Skeletal muscle cell (primary cell): ENCODE results near the gene IL22RA1.

Experiments used
- DNase-seq: peaks from one replicate; pipeline ENCODE4 v3.0.0-alpha.2; 2010; ENCODE audit warnings: low read depth
- H3K4me3 ChIP-seq: 2 replicates; pipeline ENCODE4 v1.5.1; 2011; ENCODE audit warnings: low read depth, mild to moderate bottlenecking, control low read depth, low read length, moderate library complexity

The IL22RA1 gene

DNA sequence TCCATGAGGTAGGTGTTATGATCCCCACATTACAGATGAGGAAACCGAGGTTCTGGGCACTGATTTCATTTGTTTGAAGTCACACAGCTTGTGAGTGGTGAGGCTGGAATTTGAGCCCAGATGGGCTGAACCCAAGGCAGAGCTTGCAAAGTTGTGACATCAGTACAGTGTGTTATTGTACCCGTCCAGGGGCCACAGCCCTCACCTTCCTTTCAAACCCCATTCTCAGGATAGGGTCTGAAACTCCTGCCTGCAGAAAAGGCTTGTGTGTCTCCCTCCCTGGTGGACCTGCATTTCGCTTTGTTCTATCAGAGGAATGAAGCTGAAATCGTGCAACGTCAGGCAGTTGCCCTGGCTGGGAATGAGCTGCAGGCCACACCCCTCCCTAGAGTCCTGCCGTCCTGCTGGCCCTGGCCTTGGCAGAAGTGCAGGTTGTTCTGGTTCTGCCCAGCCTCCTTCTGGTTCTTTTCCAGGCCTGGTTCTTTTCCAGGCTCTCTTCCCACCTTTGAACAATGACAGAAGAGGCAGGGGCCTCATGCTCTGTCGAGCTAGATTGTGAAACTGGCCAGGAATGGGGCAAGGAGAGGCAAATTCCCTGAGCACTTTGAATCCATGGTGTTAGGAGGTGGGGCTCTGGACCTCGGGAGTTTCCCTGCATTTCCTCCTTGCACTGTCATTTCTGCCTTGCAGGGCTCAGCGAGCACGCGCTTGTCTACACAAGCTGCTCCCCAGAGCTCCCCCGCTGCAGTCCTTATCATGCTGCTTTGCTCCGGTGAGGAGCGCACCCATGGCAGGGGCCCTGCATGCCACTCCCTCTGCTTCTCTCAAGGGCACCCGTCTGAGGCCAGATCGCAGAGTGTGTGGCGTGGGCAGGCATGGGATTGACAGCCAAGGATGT lies 22.8 kb downstream of the IL22RA1 start:
- no peak overlapping the region for H3K4me3 ChIP-seq
- no peak for DNase-seq

DNA sequence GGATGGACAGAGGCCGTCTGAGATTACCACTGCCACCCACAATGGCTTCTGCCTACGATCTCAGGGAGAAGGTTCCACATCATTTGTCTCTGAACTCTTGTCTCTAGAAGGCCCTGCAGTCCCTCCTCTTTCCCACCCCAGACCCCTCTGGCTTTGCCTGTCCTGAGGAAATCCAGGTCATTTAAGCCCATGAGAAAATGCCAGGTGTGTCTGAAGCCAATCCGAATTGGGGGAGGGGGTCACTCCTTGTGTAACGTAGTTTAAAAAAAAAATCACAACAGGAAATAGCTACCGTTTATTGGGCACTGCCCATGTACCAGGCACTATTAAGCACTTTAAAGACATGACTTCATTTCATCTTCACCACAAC lies 23.5 kb downstream of the IL22RA1 start:
- no peak for DNase-seq
- H3K4me3 ChIP-seq: no peak overlapping the region

DNA sequence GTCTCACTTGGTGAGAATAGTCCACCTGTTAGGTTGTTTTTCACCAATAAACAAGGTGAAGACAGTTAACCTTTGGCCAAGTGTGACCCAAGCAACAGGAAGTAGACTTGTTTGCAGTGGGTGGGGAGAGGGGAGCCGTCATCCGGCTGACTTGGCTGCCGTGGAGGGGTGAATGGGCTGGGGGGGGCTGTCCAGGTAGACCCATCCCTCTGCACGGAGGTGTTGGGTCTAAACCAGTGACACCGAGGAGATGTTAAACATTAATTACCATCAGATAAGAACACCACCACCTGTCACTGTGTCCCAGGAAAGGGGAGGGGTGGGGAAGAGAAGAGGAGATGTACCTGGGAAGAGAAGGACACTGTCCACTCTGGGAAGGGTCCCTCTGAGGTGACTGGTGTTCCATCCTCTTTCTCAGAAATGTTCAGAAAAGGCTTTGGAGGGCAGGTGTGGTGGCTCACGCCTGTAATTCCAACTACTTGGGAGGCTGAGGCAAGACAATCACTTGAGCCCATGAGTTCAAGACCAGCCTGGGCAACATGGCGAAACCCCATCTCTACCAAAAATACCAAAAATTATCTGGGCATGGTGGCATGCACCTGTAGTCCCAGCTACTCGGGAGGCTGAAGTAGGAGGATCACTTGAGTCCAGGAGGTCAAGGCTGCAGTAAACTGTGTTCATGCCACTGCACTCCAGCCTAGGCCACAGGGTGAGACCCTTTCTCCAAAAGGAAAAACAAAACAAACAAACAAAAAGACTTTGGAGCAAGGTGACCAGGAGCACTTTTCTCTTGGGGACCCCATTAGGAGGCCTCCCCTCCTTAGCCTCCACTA lies 24.3 kb downstream of the IL22RA1 start:
- DNase-seq: no peak
- no peak overlapping the region for H3K4me3 ChIP-seq

DNA sequence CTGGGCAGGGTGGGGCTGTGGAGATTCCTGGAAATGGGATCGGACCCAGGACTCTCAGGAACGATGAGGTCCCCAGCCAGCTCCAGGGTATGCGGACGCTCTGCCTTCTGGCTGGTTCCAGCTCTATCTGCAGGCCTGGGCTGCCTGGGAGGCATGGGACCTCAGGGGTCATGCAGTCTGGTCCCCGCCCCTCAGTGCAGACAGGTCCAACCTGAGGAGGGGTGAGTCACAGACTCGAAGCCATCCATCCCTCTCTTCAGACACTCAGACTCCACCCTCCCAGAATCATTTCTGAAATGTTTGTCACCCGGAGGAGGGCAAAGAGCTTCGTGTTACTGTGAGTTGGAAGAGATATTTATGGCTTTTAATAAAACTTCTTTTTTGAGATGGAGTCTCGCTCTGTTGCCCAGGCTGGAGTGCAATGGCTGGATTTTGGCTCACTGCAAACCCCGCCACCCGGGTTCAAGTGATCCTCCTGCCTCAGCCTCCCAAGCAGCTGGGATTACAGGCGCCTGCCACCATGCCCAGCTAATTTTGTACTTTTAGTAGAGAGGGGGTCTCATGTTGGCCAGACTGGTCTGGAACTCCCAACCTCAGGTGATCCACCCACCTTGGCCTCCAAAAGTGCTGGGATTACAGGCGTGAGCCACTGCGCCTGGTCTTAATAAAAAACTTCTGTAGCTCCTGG lies 25.1 kb downstream of the IL22RA1 start:
- H3K4me3 ChIP-seq: no peak overlapping the region
- no peak for DNase-seq

DNA sequence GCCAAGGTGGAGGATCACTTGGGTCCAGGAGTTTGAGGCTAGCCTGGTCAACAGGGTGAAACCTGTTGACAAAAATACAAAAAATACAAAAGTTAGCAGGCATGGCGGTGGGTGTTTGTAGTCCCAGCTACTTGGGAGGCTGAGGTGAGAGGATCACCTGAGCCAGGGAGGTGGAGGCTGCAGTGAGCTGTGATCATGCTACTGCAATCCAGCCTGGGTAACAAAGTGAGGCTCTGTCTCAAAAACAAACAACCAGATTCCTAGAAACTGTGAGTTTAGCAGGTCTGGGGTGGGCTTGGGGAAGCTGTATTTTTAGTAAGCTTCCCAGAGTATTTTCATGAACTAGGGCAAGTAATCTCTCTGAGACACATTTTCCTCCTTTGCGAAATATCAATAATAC lies 25.8 kb downstream of the IL22RA1 start:
- DNase-seq: no peak
- H3K4me3 ChIP-seq: no peak overlapping the region

DNA sequence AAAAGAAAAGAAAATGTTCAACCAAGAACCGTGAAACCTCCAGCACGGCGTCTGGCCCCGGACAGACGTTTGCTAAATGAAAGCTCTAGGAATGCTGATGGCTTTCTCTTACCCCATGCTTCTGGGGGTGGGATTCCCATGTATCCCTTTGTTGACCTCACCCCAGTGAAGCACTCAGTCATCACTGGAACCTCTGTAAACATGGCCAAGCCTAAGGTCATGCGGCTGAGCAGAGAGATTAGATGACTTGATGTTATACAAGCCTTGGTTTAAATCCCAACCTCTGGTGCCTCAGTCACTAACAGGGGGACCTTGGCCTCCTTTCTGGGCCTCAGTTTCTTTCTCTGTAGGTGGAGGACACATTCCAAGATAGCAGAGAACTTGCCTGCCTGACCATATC lies 28.2 kb downstream of the IL22RA1 start:
- no peak for DNase-seq
- H3K4me3 ChIP-seq: no peak overlapping the region

DNA sequence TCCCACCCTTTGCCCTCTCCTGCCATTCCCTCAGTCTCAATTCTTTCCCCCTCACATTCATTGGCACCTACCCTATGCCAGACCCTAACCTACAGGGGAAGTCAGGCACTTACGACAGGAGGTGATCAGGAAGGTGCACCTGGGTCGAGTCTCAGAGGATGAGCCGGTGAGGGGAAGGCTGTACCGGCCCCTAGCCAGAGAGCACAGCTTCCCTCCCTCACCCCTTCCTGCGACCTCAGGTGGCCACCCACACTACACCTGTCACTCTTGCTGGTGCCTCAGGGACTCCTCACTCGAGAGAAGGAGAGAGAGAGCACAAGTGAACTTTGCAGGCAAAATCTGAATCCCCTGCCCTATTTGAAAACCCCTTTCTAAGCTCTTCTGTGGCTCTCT lies 29.3 kb downstream of the IL22RA1 start:
- no peak overlapping the region for H3K4me3 ChIP-seq
- no peak for DNase-seq

DNA sequence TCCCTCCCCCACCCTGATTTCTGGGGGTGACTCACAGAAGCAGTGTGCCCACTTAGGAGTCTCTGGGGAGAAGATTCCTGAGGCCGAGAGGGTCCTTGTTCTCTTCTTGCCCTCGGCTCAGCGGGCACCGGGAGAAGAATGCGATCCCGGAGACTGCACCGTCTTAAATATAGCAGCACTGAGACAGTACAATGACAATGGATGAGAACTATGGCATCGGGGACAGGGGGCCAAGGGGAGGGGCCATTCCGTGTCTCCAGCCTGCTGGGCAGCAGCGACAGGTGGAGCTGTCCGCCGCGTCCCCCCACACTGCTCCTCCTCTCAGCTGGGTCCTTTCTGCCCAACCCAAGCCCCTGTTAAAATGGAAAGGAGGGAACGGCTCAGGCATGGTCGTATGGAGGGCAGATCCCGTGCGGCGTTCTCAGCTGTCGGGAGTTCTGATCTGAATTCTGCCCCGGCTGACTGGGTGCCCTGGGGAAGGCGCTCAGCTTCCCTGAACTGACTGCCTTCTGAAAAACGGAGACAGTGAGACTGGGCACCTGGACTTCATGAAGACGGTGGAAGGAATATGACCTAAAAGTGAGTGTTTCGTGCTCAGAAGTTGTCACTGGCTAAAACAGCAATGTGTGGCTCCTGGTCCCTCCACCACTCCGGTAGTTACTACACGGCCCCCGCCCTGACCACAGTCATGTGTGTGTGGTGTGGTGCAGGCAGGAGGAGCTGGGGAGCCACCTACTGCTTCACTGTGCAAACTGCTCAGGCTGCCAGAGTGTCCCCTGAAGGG lies 30.8 kb downstream of the IL22RA1 start, which contains the start of gene MYOM3:
Gene MYOM3 (minus strand): TSS at position 140 of the 784 bp plus-strand sequence. CDS start 3,499 bp downstream, outside the sequence.
- peak within 1 kb of the TSS; percentile 12 for H3K4me3 ChIP-seq
- peak; percentile 53 for DNase-seq

DNA sequence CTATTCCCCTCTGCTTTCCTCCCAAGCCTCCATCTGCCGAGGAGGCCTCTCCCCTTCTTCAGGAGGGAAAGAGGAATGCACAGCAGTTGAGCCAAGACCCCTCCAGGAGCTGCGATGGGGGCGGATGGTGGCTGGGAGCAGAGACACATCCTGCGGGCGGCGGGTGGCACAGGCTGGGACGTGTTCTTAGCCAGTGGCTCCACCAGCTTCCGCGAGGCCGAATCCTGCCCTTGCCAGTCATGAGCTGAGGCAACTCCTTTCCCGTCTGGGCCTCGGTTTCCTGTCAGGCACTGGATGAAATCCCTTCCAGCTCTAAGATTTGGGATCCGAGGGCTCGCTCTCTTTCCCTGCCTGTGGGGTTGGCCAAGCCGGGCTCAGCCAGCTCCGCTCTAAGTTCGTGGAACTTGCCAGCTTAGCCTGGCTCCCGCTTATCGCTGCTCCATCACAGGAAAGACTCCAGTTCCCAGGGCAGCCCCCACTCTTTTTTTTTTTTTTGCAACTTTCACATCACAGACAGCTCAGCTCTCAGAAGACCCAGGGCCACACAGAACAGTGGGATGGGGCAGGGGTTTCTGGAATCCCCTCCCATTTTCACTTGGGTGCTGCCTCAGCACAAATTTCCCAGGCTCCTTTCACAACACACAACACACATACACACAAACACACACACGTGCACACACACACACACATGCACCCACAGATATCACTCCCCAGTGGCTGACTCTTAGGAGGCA lies 31.5 kb downstream of the IL22RA1 start:
- H3K4me3 ChIP-seq: no peak overlapping the region
- no peak for DNase-seq

DNA sequence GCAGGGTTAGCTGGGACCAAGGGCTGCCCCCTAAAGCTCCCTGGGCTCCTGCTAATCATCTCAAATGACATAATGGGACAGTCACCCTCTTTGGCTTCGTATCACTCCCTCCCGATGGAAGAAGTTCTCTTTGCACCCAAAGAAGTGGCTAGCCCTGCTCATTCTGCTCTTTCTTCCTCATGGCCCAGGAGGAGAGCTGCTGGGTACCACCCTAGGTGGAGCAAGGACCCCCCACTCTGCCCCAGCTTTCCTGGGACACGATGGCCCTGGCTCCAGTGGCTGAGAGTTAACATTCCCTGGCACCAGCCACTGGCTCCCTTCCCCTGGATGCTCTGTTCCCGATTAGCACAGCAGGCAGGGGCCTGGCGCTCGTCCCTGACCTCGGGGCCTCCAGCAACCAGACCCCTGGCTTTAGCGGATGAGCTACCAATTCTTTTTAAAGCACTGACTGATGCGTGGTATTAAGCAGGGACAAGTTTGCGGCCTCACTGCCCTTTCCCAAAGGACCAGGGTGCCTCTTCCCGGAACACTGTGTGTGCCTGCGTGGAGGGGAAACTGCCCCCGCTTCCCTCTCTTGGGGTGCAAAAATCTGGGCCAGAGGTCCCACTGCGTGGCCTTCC lies 32.2 kb downstream of the IL22RA1 start:
- H3K4me3 ChIP-seq: no peak overlapping the region
- no peak for DNase-seq

DNA sequence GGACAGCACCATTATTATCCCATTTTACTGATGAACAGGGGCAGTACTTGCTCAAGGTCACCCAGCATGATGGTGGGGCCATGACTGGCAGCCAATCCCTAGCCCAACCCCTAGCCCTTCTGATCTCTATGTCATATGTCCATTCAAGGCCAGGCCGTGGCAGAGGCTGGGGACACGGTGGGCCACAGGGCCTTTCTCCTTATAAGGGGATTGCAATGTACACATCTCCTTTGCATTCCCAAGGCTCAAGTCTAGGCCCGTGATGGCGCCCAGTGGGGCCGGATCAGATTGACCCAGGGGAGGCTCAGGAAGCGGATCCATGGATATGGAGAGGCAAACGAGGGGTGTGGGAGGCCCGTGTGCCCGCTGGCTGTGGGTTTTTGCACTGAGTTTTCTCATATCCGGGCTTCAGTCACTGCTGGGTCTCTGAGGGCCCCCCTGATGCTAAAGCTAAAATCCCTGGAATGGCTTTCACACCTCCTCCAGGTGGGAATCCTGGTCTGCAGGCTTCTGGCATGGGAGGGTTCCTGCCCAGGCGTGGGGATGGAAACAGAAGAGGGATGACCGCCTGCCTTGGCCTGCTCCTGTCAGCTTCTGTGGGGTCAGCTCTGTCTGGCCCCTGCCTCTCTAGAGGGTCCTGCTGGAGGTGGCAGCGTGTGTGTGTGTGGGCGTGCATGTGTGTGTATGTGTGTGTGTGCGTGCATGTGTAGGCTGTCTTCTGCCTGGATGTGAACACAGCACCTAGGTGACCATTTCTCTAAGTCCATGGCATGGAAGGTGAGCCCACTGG lies 33.1 kb downstream of the IL22RA1 start:
- no peak for DNase-seq
- no peak overlapping the region for H3K4me3 ChIP-seq

DNA sequence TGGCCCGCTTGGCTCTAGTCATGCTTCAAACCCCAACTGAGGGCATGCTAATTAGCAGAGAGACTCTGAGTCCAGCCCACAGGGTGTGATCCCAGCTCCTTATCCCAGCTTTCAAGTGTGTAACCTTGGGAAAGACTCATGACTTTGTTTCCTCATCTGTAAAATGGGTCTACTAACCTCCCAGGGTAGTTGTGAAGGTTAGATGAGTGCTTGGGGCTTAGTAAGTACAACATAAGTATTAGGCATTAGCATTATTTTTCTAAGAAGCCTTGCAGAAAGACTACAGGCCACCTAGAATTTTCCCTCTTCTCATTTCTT lies 33.8 kb downstream of the IL22RA1 start:
- no peak for DNase-seq
- H3K4me3 ChIP-seq: no peak overlapping the region

DNA sequence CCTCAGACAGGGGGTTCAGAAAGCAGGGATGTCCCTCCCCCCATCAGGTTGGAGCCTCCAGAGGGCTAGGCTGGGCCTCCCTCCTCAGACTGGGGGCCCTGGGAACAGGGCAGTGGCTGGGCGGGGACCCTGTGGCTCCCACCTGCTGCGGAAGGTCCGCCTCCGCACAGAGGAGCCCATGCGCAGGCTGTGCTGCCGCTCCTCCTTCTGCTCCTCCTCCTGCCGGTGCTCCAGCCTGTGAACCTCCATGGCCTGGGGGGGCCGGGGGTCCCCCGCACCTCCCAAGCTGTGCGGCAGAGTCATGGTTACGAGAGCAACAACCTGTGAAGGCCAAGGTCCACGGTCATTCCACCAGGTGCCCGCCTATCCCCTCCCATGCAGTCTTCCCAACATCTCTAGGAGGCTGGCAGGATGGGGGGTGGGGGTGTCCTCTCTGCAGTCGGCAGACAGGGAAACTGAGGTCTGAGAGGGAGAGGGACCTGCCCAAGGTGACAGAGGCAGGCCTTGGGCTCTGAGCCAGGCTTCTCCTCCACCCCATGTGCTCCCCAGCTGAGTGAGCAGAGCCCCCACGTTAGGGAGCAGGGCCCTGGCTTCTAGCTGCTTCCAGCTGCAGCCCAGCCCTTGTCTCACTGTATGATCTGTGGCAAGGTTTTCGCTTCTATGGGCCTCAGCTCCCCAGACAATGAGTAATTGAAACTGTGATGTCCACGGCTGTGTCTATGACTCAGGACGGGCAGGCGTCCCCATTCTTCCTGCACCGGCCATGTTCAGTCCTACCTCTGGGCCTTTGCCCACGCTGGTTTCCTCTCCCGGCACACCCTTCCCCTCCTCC lies 34.4 kb downstream of the IL22RA1 start:
- no peak for DNase-seq
- no peak overlapping the region for H3K4me3 ChIP-seq

DNA sequence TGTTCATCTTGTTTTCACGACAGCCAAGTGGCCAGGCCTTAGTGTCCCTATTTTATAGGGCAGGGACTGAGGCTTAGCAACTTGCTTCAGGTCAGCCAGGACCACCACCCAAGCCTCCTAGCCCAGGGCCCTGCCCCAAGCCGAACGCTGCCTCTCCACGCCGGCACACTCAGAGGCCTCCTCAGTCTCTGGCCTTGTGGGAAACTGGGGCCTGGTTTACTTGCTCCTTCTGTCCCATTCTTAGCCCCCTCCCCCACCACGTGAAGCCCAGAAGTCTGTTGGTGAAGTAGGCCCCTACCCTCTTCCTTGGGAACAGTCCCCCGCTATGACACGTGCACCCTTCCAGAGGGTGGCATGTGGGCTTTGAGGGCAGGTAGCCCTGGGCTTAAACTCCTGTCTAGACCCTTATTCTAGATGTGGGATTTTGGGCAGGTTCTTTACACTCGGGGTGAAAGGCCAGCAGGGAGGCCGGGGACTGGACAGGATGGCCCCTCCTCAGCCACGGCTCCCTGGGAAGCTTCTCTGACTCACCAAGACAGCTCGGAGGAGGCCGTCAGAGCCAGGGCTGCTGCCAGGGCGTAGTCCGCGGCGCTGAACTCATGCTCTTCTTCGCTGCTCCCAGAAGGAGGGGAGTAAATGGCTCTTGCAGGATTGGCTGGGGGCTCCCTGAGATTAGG lies 35.3 kb downstream of the IL22RA1 start:
- H3K4me3 ChIP-seq: no peak overlapping the region
- DNase-seq: no peak

DNA sequence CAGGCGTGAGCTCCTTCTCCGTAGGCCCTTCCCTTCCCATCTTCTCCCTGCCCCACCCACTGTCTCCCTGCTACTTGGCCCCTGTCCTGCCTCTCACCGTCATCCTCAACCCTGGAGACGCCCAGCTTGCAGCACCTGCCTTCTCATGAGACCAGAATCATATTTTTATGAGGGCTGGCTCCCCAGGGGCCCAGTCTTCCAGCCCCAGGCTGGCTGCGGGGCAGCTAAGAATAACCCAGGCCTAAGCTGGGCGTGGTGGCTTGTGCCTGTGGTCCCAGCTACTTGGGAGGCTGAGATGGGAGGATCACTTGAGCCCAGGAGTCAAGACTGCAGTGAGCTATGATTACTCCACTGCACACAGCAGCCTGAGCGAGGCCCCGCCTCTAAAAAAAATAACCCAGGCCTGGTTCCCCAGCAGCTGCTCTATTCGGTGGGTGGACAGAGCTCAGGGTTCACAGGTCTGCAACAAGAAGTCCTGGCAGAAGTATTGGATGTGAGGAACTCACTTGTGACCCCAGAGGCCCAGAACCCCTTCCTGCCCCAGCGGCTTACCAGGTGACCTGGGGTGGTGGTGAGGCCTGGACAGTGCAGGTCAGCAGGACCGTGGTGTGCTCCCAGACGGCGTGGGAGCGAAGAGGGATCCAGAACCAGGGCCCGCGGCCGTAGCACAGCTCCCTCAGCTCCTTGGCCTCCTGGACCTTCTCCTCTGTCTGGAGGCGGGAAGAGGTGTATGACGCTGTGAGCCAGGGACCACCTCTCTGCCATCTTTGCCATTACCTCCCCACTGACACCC lies 37.4 kb downstream of the IL22RA1 start:
- DNase-seq: no peak
- no peak overlapping the region for H3K4me3 ChIP-seq

DNA sequence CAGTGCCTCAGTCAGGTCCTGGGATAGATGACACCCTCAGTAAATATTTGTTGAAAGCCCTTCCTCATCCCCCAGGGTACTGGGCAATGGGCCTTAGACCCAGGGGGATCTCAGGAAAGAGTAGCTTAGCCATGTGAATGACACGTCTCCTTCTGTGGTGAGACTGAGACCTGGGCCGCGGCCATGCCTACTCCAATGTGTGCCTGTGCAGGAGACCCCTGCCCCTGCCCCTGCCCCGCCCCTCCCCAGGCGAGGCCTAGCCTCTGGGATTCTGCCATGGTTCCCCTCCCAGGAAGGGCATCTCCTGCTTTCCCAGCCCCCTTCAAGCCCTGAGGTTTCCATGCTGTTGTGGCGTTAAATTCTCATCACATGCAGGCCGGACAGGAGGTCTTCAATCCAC lies 38.1 kb downstream of the IL22RA1 start:
- no peak for DNase-seq
- H3K4me3 ChIP-seq: no peak overlapping the region
